K562 (cell line): ENCODE results near the gene CDK9. TPM values are rescaled to one million over a fixed set of nuclear protein-coding genes. Genes with fewer than 3 reads are reported as not detected.
A peak's percentile ranks its signal among the peaks of the same experiment; 100 is the strongest.

Source experiments
- ARID4B ChIP-seq: sonication (generic); formaldehyde crosslinking; IDR thresholded peaks from 2 replicates; pipeline ENCODE4 v1.8.0; 2022; ENCODE audit warnings: mild to moderate bottlenecking, missing genetic modification reagents
- ATF7 ChIP-seq: fragments of 450-650 bp; IDR thresholded peaks from 2 replicates; pipeline ENCODE4 v1.7.1; 2014; ENCODE audit warnings: mild to moderate bottlenecking, moderate library complexity
- CREB3L1 ChIP-seq: fragments of 450-650 bp; IDR thresholded peaks from 2 replicates; pipeline ENCODE4 v1.6.1; 2014; ENCODE audit warnings: low read depth, mild to moderate bottlenecking, moderate library complexity, borderline replicate concordance
- DPF2 ChIP-seq: fragments of 450-650 bp; IDR thresholded peaks from 2 replicates; pipeline ENCODE4 v1.6.1; 2016
- ETS1 ChIP-seq: conservative IDR thresholded peaks from 2 replicates; pipeline ENCODE4 v1.6.1; 2011; ENCODE audit warnings: low read depth, mild to moderate bottlenecking, low read length; ENCODE audit not compliant: control insufficient read depth
- HDGF ChIP-seq: fragments of 450-650 bp; IDR thresholded peaks from 2 replicates; pipeline ENCODE4 v1.6.1; 2016
- JUND ChIP-seq, 2 experiments: IDR thresholded peaks; 2 replicates in 1 of 2; 3 replicates in 1 of 2; pipeline ENCODE4 v1.6.1; 2011; ENCODE audit warnings: borderline replicate concordance in 2 of 2, low read depth in 2 of 2, low read length in 2 of 2, improper control_type of control experiment in 1 of 2, missing biosample characterization in 1 of 2, missing genetic modification characterization in 1 of 2, missing genetic modification reagents in 1 of 2
- MNT ChIP-seq, 2 experiments: fragments of 450-650 bp; conservative IDR thresholded peaks; 2 replicates each; pipeline ENCODE4 v1.6.1; 2017; ENCODE audit warnings: mild to moderate bottlenecking in 2 of 2, moderate library complexity in 2 of 2
- SMAD4 ChIP-seq: fragments of 250-450 bp; sonication (Bioruptor Pico); conservative IDR thresholded peaks from 2 replicates; pipeline ENCODE4 v1.8.0; 2021; ENCODE audit warnings: inconsistent platforms, mild to moderate bottlenecking, moderate library complexity
- SMC3 ChIP-seq: conservative IDR thresholded peaks from 2 replicates; pipeline ENCODE4 v1.6.1; 2011; ENCODE audit warnings: low read depth, low read length, improper control_type of control experiment; ENCODE audit not compliant: insufficient read depth
- TAF1 ChIP-seq: IDR thresholded peaks from 2 replicates; pipeline ENCODE4 v1.6.1; 2011; ENCODE audit warnings: mild to moderate bottlenecking, low read length, moderate library complexity; ENCODE audit not compliant: insufficient read depth, control insufficient read depth, severe bottlenecking; ENCODE audit errors: extremely low read depth
- TAF7 ChIP-seq: fragments of 450-650 bp; IDR thresholded peaks from 2 replicates; pipeline ENCODE4 v1.6.1; 2016; ENCODE audit warnings: missing genetic modification characterization, missing compliant biosample characterization
- U2AF1 ChIP-seq: fragments of 200-400 bp; formaldehyde crosslinking; optimal IDR thresholded peaks from 2 replicates; pipeline ENCODE3; 2017; ENCODE audit warnings: mild to moderate bottlenecking, low read depth, low read length, moderate library complexity
- ZBTB2 ChIP-seq: fragments of 450-650 bp; IDR thresholded peaks from 2 replicates; pipeline ENCODE4 v1.6.1; 2016; ENCODE audit warnings: antibody characterized with exemption
- ZNF12 ChIP-seq: sonication (generic); formaldehyde crosslinking; IDR thresholded peaks from 2 replicates; pipeline ENCODE4 v1.4.0; 2020; ENCODE audit warnings: mild to moderate bottlenecking, missing genetic modification reagents
- ZNF384 ChIP-seq: IDR thresholded peaks from 2 replicates; pipeline ENCODE4 v1.6.1; 2012; ENCODE audit warnings: low read depth, low read length, improper control_type of control experiment
- polyA plus RNA-seq, 8 experiments: library from polyadenylated mRNA; depleted of rRNA in 4 of 8; stranded (reverse) in 5 of 8; unstranded in 3 of 8; fragments of >200 nt; fragmentation: Nextera tagmentation in 2 of 8; fragmentation: Illumina TruSeq in 1 of 8; extraction: Ambion mirVana in 2 of 8; extraction: Trizol in 1 of 8; gene quantifications; 2 replicates each; pipeline versions ENCODE4 v1.2.1 to v1.2.3, GENCODE V29; 2011 to 2014; ENCODE audit warnings: inconsistent platforms in 1 of 8, missing spikeins in 1 of 8
- total RNA-seq, 7 experiments: library from RNA; depleted of rRNA in 6 of 7; stranded (reverse); fragments of >200 nt in 6 of 7; fragmentation: Illumina TruSeq in 2 of 7; extraction: Trizol in 2 of 7; gene quantifications; 2 replicates each; pipeline versions ENCODE4 v1.2.1 to v1.2.3, GENCODE V29; 2011 to 2021; ENCODE audit warnings: low replicate concordance in 1 of 7

Gene CDK9
- total and polyA plus RNA-seq, 9 of the 15 experiments (the other 6 are each of a cell fraction or from before 2014, with no cell fraction given) = 4.2 to 78.6 (median 33.0) TPM

GRCh38 chr9:127776195-127776923 lies 9.5 kb upstream of the CDK9 start (continued):
- TF ChIP-seq ETS1 = 0 out of 2 replicates have a peak, but pooled peaks have one; percentile 43
- no peak for TF ChIP-seq SMAD4 (CRISPR knock-in tag)
- TF ChIP-seq MNT (conservative IDR thresholded peaks at IDR 0.05) = 0 out of 4 replicates have a peak, but pooled peaks of 1 of the 2 experiments have one; percentile 19
- TF ChIP-seq ZNF384 = no peak
- no peak for TF ChIP-seq TAF7 (tag)
- TF ChIP-seq JUND (IDR thresholded peaks at IDR 0.05; ENCODE audit: borderline replicate concordance, low read depth, low read length) = peak; percentile 99
- TF ChIP-seq JUND (tag; IDR thresholded peaks at IDR 0.05; ENCODE audit: borderline replicate concordance, low read depth, low read length) = no peak
- TF ChIP-seq U2AF1 = no peak
- TF ChIP-seq SMC3 = no peak
- TF ChIP-seq ATF7 = peak; percentile 99
- no peak for TF ChIP-seq ZBTB2
- peak; percentile 80; the same call in 1 of the 2 replicates for TF ChIP-seq HDGF
- no peak for TF ChIP-seq CREB3L1
- 0 out of 2 replicates have a peak, but pooled peaks have one; percentile 48 for TF ChIP-seq DPF2
- no peak for TF ChIP-seq ZNF12 (CRISPR knock-in tag)
- 0 out of 2 replicates have a peak, but pooled peaks have one; percentile 33 for TF ChIP-seq ARID4B
- peak; percentile 18 for TF ChIP-seq TAF1
